GM21825 (cell line): ENCODE data around the gene FILIP1L.

Experiments
- ATAC-seq: cut with Tn5 transposase; IDR thresholded peaks from one replicate; pipeline ENCODE4 v1.9.1; 2021; ENCODE audit warnings: mild to moderate bottlenecking, moderate library complexity; ENCODE audit not compliant: unreplicated experiment

The FILIP1L gene

GRCh38 chr3:99817437-99818240 is 296.7 kb downstream of the FILIP1L start, which contains the start of gene CMSS1:
TSS of gene CMSS1 (plus strand) at chr3:99817862.
- ATAC-seq: peak; percentile 98

DNA sequence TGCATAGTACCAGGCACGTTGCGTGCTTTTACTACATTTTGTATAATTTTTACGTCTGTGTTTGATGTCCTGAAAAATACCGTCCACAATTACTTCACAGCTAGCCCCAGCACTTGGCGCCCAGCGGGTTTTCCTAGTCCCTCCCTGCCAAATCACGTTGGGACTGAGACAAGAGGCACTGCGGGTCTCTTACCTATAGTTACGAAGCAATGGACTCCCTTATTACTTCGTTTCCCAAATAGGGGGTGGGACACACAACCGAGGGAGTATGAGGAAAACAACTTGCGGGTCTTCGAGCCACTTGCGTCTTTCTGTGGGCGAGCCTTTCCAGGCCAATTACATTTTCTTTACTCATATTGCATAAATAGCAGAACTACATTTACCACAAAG is 297.3 kb downstream of the FILIP1L start:
- no peak for ATAC-seq

DNA sequence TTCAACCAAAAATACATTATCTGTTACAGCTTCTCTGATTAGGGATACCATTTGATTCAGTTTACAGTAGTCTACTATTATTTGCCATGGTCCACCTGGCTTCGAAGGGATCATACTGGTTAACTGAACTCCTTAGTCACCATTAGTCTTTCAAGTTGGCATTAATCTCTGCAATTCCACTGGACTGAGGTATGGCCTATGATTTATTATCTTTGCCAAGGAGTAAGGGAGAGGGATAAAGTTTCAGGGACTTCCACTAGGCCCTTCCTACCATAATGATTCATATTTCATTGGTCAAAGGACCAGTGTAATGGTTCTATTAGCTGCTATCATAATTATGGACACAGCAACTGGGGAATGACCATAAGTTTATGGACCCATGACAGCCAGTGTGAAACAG is 303.9 kb downstream of the FILIP1L start:
- ATAC-seq: no peak

DNA sequence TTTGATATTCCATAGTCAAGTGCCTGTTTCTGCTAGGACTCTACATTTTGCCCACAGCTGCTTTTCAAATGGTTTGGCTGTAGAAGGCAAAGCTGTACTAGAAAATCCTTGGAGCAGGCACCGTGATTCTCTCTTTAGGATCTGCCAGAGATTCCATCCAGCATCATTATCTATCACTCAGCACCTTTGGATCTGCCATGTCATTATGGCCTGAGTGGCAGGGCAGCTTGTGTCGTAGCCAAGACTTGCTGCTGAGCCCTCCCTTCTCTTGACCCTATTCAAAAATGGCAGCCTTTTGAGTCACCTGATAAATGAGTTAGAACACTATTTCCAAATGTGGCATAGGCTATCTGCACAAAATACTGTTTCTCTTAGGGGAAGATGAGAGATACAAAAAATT is 304.7 kb downstream of the FILIP1L start:
- no peak for ATAC-seq

DNA sequence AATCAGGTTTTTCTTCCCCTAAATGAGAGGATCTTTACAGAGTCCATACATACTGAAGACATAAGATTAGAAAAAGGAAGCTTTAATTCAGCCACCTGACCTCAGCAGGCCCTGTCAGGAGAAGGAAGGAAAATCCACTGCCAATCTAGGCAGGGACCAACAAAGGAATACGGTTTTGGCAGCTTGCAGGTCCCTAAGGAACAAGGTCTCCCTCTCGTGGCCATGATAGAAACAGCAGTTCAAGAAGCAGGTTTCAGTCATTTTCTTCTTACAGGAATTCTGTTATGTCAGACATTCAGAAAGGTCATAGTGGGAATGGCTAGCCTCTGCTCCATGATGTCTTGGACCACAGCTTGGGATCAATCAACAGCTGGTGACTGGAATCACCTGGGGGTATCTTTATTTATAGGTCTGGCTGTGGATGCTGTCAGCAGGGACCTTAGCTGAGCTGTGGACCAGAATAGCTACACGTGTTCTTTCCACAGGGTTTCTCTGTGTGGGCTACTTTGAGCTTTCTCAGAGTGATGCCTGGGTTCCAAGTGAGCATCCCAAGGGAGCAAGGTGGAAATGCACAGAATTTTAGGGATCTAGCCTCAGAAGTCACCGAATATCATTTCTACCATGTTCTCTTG is 306.0 kb downstream of the FILIP1L start:
- ATAC-seq: no peak

- ATAC-seq: no peak
Observed at GRCh38 chr3:99805160-99805559, 309.1 kb downstream of the FILIP1L start.

- ATAC-seq: no peak
Observed at GRCh38 chr3:99803297-99803696, 311.0 kb downstream of the FILIP1L start.

DNA sequence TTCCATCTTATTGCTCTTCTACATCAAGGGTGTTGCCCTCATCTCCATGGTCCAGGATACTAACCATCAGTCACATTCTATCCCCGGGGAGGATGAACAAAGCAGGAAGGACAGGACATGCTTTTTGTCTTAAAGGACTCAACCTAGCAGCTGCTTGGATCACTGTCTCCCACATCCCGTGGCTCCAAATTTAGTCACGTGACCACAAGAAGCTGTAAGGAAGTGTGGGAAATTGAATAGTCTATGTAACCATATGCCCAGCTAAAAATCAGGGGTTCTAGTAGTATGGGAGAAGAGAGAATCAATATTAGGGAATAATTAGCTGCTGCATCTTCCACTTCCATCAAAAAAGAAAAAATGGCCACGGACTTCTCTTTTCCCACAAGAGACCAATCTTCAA is 314.9 kb downstream of the FILIP1L start:
- no peak for ATAC-seq

DNA sequence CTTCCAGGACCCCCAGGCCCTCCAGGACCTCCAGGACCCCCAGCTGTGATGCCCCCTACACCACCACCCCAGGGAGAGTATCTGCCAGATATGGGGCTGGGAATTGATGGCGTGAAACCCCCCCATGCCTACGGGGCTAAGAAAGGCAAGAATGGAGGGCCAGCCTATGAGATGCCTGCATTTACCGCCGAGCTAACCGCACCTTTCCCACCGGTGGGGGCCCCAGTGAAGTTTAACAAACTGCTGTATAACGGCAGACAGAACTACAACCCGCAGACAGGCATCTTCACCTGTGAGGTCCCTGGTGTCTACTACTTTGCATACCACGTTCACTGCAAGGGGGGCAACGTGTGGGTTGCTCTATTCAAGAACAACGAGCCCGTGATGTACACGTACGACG is 318.7 kb downstream of the FILIP1L start:
- ATAC-seq: no peak

GRCh38 chr3:99794485-99794884 is 319.8 kb downstream of the FILIP1L start:
- no peak for ATAC-seq

- peak; percentile 88 for ATAC-seq
Observed at GRCh38 chr3:99789011-99789721, 325.1 kb downstream of the FILIP1L start.
